ENCODE data around the gene PRELID1.
A peak's percentile ranks its signal among the peaks of the same experiment; 100 is the strongest.
"Not testable (repeated sequence)": the region's sequence is repeated elsewhere in the genome, so short reads cannot be mapped to it uniquely, and the experiment has no call there.

PRELID1 gene

GRCh38 chr5:177300236-177300880, 3.2 kb upstream of the PRELID1 start:
- DNase-seq (ENCODE audit: low read depth in 2 of 2) = no peak

- no peak for DNase-seq (ENCODE audit: low read depth in 2 of 2)
Observed at GRCh38 chr5:177300951-177301350, 2.6 kb upstream of the PRELID1 start.

GRCh38 chr5:177301503-177302165, 2.0 kb upstream of the PRELID1 start:
- no peak for DNase-seq (ENCODE audit: low read depth in 2 of 2)

GRCh38 chr5:177302354-177303110, 1.1 kb upstream of the PRELID1 start:
- DNase-seq (ENCODE audit: low read depth in 2 of 2) = no peak

- no peak for DNase-seq (ENCODE audit: low read depth in 2 of 2)
Observed at GRCh38 chr5:177303925-177304391, 359 bp downstream of the PRELID1 start.

GRCh38 chr5:177304392-177305119, 957 bp downstream of the PRELID1 start:
- DNase-seq (ENCODE audit: low read depth in 2 of 2) = no peak

GRCh38 chr5:177306103-177306640, 2.6 kb downstream of the PRELID1 start:
- not testable (repeated sequence) for DNase-seq (ENCODE audit: low read depth in 2 of 2)

- DNase-seq (ENCODE audit: low read depth in 2 of 2) = no peak
Observed at GRCh38 chr5:177306674-177307543, 3.3 kb downstream of the PRELID1 start.

GRCh38 chr5:177307544-177308363, 4.2 kb downstream of the PRELID1 start:
- no peak for DNase-seq (ENCODE audit: low read depth in 2 of 2)

GRCh38 chr5:177308740-177309139, 5.1 kb downstream of the PRELID1 start:
- DNase-seq (ENCODE audit: low read depth in 2 of 2) = no peak

GRCh38 chr5:177309351-177310191, 6.0 kb downstream of the PRELID1 start:
- peak; percentile 50 to 68 for DNase-seq (ENCODE audit: low read depth in 2 of 2)

GRCh38 chr5:177310332-177310731, 6.7 kb downstream of the PRELID1 start:
- no peak for DNase-seq (ENCODE audit: low read depth in 2 of 2)

- no peak for DNase-seq (ENCODE audit: low read depth in 2 of 2)
Observed at GRCh38 chr5:177310757-177311391, 7.3 kb downstream of the PRELID1 start.

- no peak for DNase-seq (ENCODE audit: low read depth in 2 of 2)
Observed at GRCh38 chr5:177311392-177311722, 7.8 kb downstream of the PRELID1 start.

- peak; percentile 94 to 96 for DNase-seq (ENCODE audit: low read depth in 2 of 2)
Observed at GRCh38 chr5:177311723-177312648, 8.4 kb downstream of the PRELID1 start, which contains the start of gene MXD3. Gene MXD3, minus strand, starts transcription at chr5:177311898. Its CDS starts 68 bp downstream, at chr5:177311830.

GRCh38 chr5:177312649-177313181, 9.1 kb downstream of the PRELID1 start:
- no peak for DNase-seq (ENCODE audit: low read depth in 2 of 2)

Measured in activated CD4-positive, alpha-beta T cell treated with anti-CD3 and anti-CD28 coated beads for 24 hours (primary cell).